Fibroblast of lung (primary cell): Measurements from ENCODE around the gene OXCT1.

Source experiments
- CTCF ChIP-seq, 2 donors: IDR thresholded peaks in 1 of 2; conservative IDR thresholded peaks in 1 of 2; 1 replicate in 1 of 2; 2 replicates in 1 of 2; pipeline ENCODE4 v1.5.1; 2011 to 2012; ENCODE audit warnings: low read length in 2 of 2, control low read depth in 1 of 2, inconsistent platforms in 1 of 2, low read depth in 1 of 2, mild to moderate bottlenecking in 1 of 2
- EZH2 ChIP-seq: IDR thresholded peaks from 2 replicates; pipeline ENCODE4 v1.5.1; 2012; ENCODE audit warnings: low read length, control low read depth, mild to moderate bottlenecking; ENCODE audit errors: missing control alignments

GRCh38 chr5:41869151-41869723, 988 bp downstream of the OXCT1 start:
- no peak for TF ChIP-seq CTCF (conservative IDR thresholded peaks at IDR 0.05 in 1 of 2, IDR thresholded peaks at IDR 0.05 in 1 of 2; ENCODE audit: low read depth in 1 of 2, low read length in 2 of 2)
- no peak for TF ChIP-seq EZH2
